Measurements from ENCODE around the gene TCF20. TPM values are rescaled to one million over a fixed set of nuclear protein-coding genes. Genes with fewer than 3 reads are reported as not detected.

TCF20 gene
- total RNA-seq, 4 donors from 2014 or later, result 47.6 to 82.4 (median 68.7) TPM

DNA sequence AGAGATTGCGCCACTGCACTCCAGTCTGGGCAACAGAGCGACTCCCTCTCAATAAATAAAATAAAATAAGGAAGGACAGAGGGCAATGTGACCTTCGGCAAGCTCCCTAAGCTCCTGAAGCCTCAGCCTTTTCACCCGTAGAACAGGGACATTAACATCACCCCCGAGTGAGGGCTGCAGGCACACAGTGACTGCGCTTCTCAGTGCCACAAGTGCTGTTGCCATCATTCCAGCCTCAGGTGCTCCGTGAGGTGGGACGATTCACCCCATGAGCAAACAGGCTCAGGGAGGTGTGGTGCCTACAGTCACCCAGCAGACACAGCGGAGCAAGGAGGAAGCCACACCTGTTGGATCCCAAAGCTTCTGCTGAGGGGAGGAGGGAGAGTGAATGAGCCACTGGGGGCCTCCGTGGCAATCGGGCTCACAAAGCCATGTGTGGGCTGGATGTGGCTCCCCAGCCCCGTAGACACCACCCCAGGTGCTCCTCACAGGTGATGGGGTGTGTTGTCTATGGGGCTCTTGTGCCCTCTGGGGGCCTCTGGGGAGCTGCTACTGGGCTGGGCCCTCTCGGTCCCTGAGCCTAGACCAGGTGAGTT lies 9.1 kb upstream of the TCF20 start:
- 87 to 88% methylated on average over 13 of the region's 13 CpGs for WGBS, 2 donors
- DNase-seq, result no peak
- Histone ChIP-seq H3K9me3 (no peaks in the 10 kb centered on the region), H3K36me3 (no peaks in the 10 kb centered on the region), H3K4me3 (replicated peaks in 1 of 3) (no peak overlapping the region), H3K27ac (no peak overlapping the region), H3K27me3 (no peaks in the 10 kb centered on the region), H3K4me1 (peaks cover 4 to 25% of the 10 kb centered on the region in 2 donors)
- intact Hi-C loops (cut with DNase I), result loop anchor here (10.0 kb wide), 2 partner anchors 165 to 185 kb away; partner anchors contain the start of gene NDUFA6
- TF ChIP-seq, protein P1, sequence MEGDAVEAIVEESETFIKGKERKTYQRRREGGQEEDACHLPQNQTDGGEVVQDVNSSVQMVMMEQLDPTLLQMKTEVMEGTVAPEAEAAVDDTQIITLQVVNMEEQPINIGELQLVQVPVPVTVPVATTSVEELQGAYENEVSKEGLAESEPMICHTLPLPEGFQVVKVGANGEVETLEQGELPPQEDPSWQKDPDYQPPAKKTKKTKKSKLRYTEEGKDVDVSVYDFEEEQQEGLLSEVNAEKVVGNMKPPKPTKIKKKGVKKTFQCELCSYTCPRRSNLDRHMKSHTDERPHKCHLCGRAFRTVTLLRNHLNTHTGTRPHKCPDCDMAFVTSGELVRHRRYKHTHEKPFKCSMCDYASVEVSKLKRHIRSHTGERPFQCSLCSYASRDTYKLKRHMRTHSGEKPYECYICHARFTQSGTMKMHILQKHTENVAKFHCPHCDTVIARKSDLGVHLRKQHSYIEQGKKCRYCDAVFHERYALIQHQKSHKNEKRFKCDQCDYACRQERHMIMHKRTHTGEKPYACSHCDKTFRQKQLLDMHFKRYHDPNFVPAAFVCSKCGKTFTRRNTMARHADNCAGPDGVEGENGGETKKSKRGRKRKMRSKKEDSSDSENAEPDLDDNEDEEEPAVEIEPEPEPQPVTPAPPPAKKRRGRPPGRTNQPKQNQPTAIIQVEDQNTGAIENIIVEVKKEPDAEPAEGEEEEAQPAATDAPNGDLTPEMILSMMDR (IDR thresholded peaks at IDR 0.05), result no peak
- no peak for TF ChIP-seq POLR2A (IDR thresholded peaks at IDR 0.05)

DNA sequence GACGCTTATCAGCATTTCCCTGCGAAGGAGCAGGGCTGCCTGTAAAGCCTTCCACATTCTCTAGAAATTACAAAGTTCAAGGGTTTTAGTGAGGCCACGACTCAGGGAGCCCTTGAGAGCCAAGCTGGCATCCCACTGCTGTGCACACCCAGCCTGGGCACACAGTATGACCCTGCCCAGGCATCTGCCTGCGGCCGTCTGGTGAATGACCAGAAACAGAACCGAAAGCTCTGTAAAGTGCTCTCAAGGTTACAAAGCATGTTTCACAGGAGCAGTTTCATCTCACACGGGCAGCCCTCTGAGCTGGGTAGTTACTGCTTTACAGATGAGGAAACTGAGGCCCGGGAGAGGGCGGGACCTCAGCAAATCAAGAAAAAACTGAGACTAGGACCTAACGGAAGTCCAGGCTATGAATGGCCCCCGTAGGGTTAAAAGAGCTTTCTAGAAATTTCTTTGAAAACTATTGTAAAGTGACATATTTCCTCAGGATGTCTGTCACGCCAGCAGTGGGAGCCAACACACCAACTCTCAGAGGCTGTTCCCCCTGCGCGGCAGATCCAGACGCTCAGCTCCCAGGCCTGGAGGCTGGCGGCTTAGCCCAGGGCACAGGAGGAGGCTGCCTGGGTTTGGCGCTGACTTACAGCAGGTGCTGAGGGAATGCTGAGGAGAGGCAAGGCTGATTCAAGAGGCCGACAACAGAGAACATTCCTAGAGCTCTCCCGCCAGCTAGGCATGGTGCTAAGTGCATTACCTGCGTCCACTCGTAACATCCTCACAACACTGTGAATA lies 7.7 kb upstream of the TCF20 start:
- no peak for TF ChIP-seq POLR2A (IDR thresholded peaks at IDR 0.05)
- TF ChIP-seq, protein P1 (IDR thresholded peaks at IDR 0.05), result peak in 3 of 6 experiments; percentile 35 to 46 (median 44)
- H3K4me1 ChIP-seq, result peaks cover 2 to 15% of the 10 kb centered on the region in 2 donors
- no peak overlapping the region for H3K4me3 ChIP-seq (replicated peaks in 1 of 3)
- intact Hi-C loops (cut with DNase I), result loop anchor here (10.0 kb wide), 1 partner anchor 167 kb away; no protein-coding TSS in a partner anchor
- peak overlapping the region in 1 of 3 donors; percentile 18 for H3K27ac ChIP-seq
- H3K9me3 ChIP-seq, result no peaks in the 10 kb centered on the region
- H3K27me3 ChIP-seq, result no peaks in the 10 kb centered on the region
- H3K36me3 ChIP-seq, result no peaks in the 10 kb centered on the region
- 58 to 64% methylated on average over 21 of the region's 21 CpGs for WGBS, 2 donors
- peak; percentile 67 to 72 for DNase-seq

DNA sequence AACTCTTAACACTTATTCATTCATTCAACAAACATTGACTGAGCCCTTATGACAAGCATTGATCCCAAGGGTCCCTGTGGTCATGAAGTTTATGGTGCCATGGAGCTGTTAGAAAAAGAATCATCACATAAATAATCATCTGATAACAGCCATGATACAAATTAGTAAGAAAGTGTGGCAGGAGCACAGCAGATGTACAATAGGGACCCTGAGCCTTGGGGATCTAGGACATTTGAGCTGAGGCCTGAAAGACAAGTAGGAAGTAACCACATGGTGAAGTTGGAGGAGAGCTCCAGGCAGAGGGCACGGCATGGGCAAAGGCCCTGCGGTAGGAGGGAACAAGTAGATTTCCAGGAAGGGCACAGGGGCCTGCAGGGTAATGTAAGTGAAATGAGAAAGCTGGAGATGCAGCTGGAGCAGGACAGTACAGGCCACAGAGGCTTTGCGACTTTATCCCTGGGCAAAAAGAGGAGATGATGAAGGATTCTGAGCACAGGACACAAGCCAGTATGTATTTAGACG lies 6.8 kb upstream of the TCF20 start:
- intact Hi-C loops (cut with DNase I), result loop anchor here (10.0 kb wide), 1 partner anchor 168 kb away; no protein-coding TSS in a partner anchor
- no peak for DNase-seq
- Histone ChIP-seq H3K27ac (no peak overlapping the region), H3K27me3 (no peaks in the 10 kb centered on the region), H3K36me3 (no peaks in the 10 kb centered on the region), H3K4me3 (replicated peaks in 1 of 3) (no peak overlapping the region), H3K4me1 (peaks cover 0 to 12% of the 10 kb centered on the region in 2 donors), H3K9me3 (no peaks in the 10 kb centered on the region)
- 95% methylated on average over 4 of the region's 4 CpGs for WGBS, 2 donors
- no peak for TF ChIP-seq POLR2A (IDR thresholded peaks at IDR 0.05)
- TF ChIP-seq, protein P1 (IDR thresholded peaks at IDR 0.05), result no peak

GRCh38 chr22:42275970-42276369 lies 5.5 kb upstream of the TCF20 start:
- intact Hi-C loops (cut with DNase I), result loop anchor here (10.0 kb wide), 1 partner anchor 169 kb away; no protein-coding TSS in a partner anchor
- no peak overlapping the region for H3K4me3 ChIP-seq (replicated peaks in 1 of 3)
- TF ChIP-seq, protein P1 (IDR thresholded peaks at IDR 0.05), result no peak
- no peak for TF ChIP-seq POLR2A (IDR thresholded peaks at IDR 0.05)
- no peak for DNase-seq
- H3K27ac ChIP-seq, result no peak overlapping the region
- WGBS, 2 donors, result 72 to 77% methylated on average over 5 of the region's 5 CpGs
- H3K4me1 ChIP-seq, result peaks cover 3 to 14% of the 10 kb centered on the region in 2 donors
- H3K27me3 ChIP-seq, result no peaks in the 10 kb centered on the region
- no peaks in the 10 kb centered on the region for H3K36me3 ChIP-seq
- no peaks in the 10 kb centered on the region for H3K9me3 ChIP-seq
